Neural cell (in vitro differentiated cells): ENCODE measurements around the gene ZSWIM1. TPM values are rescaled to one million over a fixed set of nuclear protein-coding genes. Genes with fewer than 3 reads are reported as not detected.
"Not testable (repeated sequence)": the region's sequence is repeated elsewhere in the genome, so short reads cannot be mapped to it uniquely, and the experiment has no call there.

Source experiments
- H2AFZ ChIP-seq: fragments of 200-600, 300-800 bp; sonication (generic), shearing (Covaris generic); 2 replicates; pipeline ENCODE4 v1.6.0; 2014; ENCODE audit warnings: low read depth, mild to moderate bottlenecking, antibody characterized with exemption, low read length, moderate library complexity
- H3F3A ChIP-seq: fragments of 200-600 bp; shearing (Covaris generic); 2 replicates; pipeline ENCODE4 v1.6.1; 2016; ENCODE audit warnings: mild to moderate bottlenecking, moderate library complexity, mixed read lengths, antibody characterized with exemption, low read length; ENCODE audit not compliant: insufficient read depth, poor library complexity, severe bottlenecking
- H3K27ac ChIP-seq: fragments of 200-600, 300-800 bp; sonication (generic), shearing (Covaris generic); 2 replicates; pipeline ENCODE4 v1.5.1; 2014; ENCODE audit warnings: mild to moderate bottlenecking, low read length, moderate library complexity
- H3K27me3 ChIP-seq: fragments of 300-800, 200-600 bp; sonication (generic), shearing (Covaris generic); 2 replicates; pipeline ENCODE4 v1.6.0; 2014; ENCODE audit warnings: mild to moderate bottlenecking, low read depth, low read length, moderate library complexity; ENCODE audit not compliant: insufficient read depth
- H3K36me3 ChIP-seq: fragments of 300-800, 200-600 bp; sonication (generic), shearing (Covaris generic); 2 replicates; pipeline ENCODE4 v1.5.1; 2014; ENCODE audit warnings: mild to moderate bottlenecking, antibody characterized with exemption, low read length, moderate library complexity; ENCODE audit not compliant: insufficient read depth
- H3K4me2 ChIP-seq: fragments of 300-800, 200-600 bp; sonication (generic), shearing (Covaris generic); 2 replicates; pipeline ENCODE4 v1.6.0; 2014; ENCODE audit warnings: mild to moderate bottlenecking, low read length
- H3K4me3 ChIP-seq: fragments of 300-800, 200-600 bp; sonication (generic), shearing (Covaris generic); 2 replicates; pipeline ENCODE4 v1.5.1; 2014; ENCODE audit warnings: mild to moderate bottlenecking, low read length, moderate library complexity
- H3K79me2 ChIP-seq: fragments of 200-600 bp; shearing (Covaris generic); replicated peaks from 2 replicates; pipeline ENCODE4 v1.6.0; 2014; ENCODE audit warnings: mild to moderate bottlenecking, low read length, moderate library complexity; ENCODE audit not compliant: insufficient read depth
- H3K9ac ChIP-seq: fragments of 300-800, 200-600 bp; sonication (generic), shearing (Covaris generic); 2 replicates; pipeline ENCODE4 v1.6.1; 2016; ENCODE audit warnings: mild to moderate bottlenecking, low read length, mixed read lengths
- H3K9me2 ChIP-seq: fragments of 200-600 bp; shearing (Covaris generic); 2 replicates; pipeline ENCODE4 v1.6.1; 2016; ENCODE audit warnings: mild to moderate bottlenecking, low read length, mixed read lengths; ENCODE audit not compliant: insufficient read depth
- H3K9me3 ChIP-seq: fragments of 200-600, 300-800 bp; sonication (generic), shearing (Covaris generic); 2 replicates; pipeline ENCODE4 v1.6.1; 2016; ENCODE audit warnings: mild to moderate bottlenecking, mixed run types, low read length, moderate library complexity, mixed read lengths
- H4K20me1 ChIP-seq: fragments of 200-600 bp; shearing (Covaris generic); 2 replicates; pipeline ENCODE4 v1.6.1; 2016; ENCODE audit warnings: mild to moderate bottlenecking, mixed run types; ENCODE audit not compliant: insufficient read depth
- EP300 ChIP-seq: fragments of 450-650 bp; conservative IDR thresholded peaks from 2 replicates; pipeline ENCODE4 v1.6.1; 2014; ENCODE audit warnings: antibody characterized with exemption, mild to moderate bottlenecking, moderate library complexity; ENCODE audit not compliant: poor library complexity, severe bottlenecking
- EZH2 ChIP-seq: fragments of 200-600, 300-800 bp; shearing (Covaris generic), sonication (generic); IDR thresholded peaks from 2 replicates; pipeline ENCODE4 v1.6.1; 2014; ENCODE audit warnings: antibody characterized with exemption, low read length, borderline replicate concordance, mild to moderate bottlenecking; ENCODE audit not compliant: insufficient read depth, poor library complexity, severe bottlenecking
- MXI1 ChIP-seq: fragments of 450-650 bp; conservative IDR thresholded peaks from 2 replicates; pipeline ENCODE4 v1.6.1; 2014; ENCODE audit warnings: antibody characterized with exemption, mild to moderate bottlenecking; ENCODE audit not compliant: poor library complexity, severe bottlenecking
- POLR2AphosphoS5 ChIP-seq: IDR thresholded peaks from 2 replicates; pipeline ENCODE4 v1.6.1; 2012
- RAD21 ChIP-seq: fragments of 450-650 bp; conservative IDR thresholded peaks from 2 replicates; pipeline ENCODE4 v1.6.1; 2014; ENCODE audit warnings: antibody characterized with exemption, mild to moderate bottlenecking, moderate library complexity
- SMC3 ChIP-seq: fragments of 450-650 bp; conservative IDR thresholded peaks from 2 replicates; pipeline ENCODE4 v1.6.1; 2014; ENCODE audit warnings: antibody characterized with exemption, mild to moderate bottlenecking, moderate library complexity; ENCODE audit not compliant: poor library complexity
- TAF1 ChIP-seq: IDR thresholded peaks from 2 replicates; pipeline ENCODE4 v1.6.1; 2012; ENCODE audit warnings: low read depth
- polyA plus RNA-seq: library from polyadenylated mRNA; depleted of rRNA; stranded (reverse); fragments of >200 nt; gene quantifications from 2 replicates; pipeline ENCODE4 v1.2.3, GENCODE V29; 2014
- TF ChIP-seq, protein P1 (sequence below): IDR thresholded peaks from 2 replicates; pipeline ENCODE4 v1.6.1; 2012; ENCODE audit warnings: borderline replicate concordance
- TF ChIP-seq, protein P2 (sequence below): fragments of 450-650 bp; IDR thresholded peaks from 2 replicates; pipeline ENCODE4 v1.5.1; 2014; ENCODE audit warnings: antibody characterized with exemption, mild to moderate bottlenecking, moderate library complexity; ENCODE audit not compliant: poor library complexity, severe bottlenecking

ZSWIM1 gene
- polyA plus RNA-seq, 1 donor from 2014 or later, result 3.3 TPM

GRCh38 chr20:45898285-45898684 lies 17.3 kb downstream of the ZSWIM1 start:
- H3K27ac ChIP-seq, result no peak overlapping the region
- no peak overlapping the region for H2AFZ ChIP-seq
- no peak overlapping the region for H3K4me3 ChIP-seq
- H3K9ac ChIP-seq, result no peak overlapping the region
- no peak overlapping the region for H3K4me2 ChIP-seq
- no peaks in the 10 kb centered on the region for H4K20me1 ChIP-seq
- no peaks in the 10 kb centered on the region for H3K9me3 ChIP-seq
- no peaks in the 10 kb centered on the region for H3K27me3 ChIP-seq
- H3F3A ChIP-seq, result no peaks in the 10 kb centered on the region
- TF ChIP-seq TAF1 (no peak), RAD21 (no peak), MXI1 (no peak), POLR2AphosphoS5 (no peak)
- TF ChIP-seq, protein P1, sequence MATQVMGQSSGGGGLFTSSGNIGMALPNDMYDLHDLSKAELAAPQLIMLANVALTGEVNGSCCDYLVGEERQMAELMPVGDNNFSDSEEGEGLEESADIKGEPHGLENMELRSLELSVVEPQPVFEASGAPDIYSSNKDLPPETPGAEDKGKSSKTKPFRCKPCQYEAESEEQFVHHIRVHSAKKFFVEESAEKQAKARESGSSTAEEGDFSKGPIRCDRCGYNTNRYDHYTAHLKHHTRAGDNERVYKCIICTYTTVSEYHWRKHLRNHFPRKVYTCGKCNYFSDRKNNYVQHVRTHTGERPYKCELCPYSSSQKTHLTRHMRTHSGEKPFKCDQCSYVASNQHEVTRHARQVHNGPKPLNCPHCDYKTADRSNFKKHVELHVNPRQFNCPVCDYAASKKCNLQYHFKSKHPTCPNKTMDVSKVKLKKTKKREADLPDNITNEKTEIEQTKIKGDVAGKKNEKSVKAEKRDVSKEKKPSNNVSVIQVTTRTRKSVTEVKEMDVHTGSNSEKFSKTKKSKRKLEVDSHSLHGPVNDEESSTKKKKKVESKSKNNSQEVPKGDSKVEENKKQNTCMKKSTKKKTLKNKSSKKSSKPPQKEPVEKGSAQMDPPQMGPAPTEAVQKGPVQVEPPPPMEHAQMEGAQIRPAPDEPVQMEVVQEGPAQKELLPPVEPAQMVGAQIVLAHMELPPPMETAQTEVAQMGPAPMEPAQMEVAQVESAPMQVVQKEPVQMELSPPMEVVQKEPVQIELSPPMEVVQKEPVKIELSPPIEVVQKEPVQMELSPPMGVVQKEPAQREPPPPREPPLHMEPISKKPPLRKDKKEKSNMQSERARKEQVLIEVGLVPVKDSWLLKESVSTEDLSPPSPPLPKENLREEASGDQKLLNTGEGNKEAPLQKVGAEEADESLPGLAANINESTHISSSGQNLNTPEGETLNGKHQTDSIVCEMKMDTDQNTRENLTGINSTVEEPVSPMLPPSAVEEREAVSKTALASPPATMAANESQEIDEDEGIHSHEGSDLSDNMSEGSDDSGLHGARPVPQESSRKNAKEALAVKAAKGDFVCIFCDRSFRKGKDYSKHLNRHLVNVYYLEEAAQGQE, result no peak
- no peaks in the 10 kb centered on the region for H3K9me2 ChIP-seq
- H3K36me3 ChIP-seq, result no peaks in the 10 kb centered on the region
- H3K79me2 ChIP-seq, result no peaks in the 10 kb centered on the region

DNA sequence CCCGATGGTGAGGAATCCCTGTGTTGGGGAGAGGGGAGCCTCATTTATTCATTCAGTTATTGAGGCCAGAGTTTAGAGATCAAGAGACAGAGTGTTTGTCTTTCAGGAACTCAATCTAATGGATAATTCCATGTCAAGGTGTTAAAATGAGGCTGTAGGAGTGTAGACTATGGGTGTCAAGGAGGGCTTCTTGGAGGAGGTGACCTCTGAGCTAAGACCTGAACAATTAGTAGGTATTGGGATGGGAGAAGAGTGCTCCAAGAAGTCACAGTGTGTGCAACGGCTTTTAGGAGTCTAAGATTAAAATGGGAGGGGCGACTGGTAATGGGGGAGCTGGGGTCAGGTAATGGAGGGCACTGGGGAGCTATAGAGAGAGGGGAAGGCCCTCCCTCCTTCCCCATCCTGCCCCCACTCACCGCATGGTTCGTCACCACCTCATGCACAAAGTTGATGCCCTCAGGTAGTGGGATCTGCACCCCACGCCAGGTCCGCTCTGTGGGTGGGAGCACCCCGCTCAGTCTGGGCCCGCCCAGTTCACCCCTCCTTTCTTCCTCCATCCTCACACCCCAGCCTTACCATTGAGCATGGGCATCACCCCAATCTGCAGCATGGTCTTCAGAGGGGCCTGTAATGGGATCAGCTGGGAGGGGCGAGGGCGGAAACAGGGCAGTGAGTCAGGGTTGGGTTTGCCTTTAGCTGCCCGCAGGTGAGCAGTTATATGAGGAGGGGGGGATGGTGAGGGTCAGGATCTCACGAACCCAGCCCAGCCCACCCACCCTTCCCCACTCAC lies 18.2 kb downstream of the ZSWIM1 start:
- Histone ChIP-seq H3K27ac (no peak overlapping the region), H3K4me2 (no peak overlapping the region), H3K4me3 (no peak overlapping the region), H3K9me3 (no peaks in the 10 kb centered on the region), H3K79me2 (no peaks in the 10 kb centered on the region), H4K20me1 (no peaks in the 10 kb centered on the region), H3F3A (no peaks in the 10 kb centered on the region), H3K36me3 (no peaks in the 10 kb centered on the region), H3K27me3 (no peaks in the 10 kb centered on the region), H3K9me2 (no peaks in the 10 kb centered on the region), H2AFZ (no peak overlapping the region), H3K9ac (no peak overlapping the region)
- no peak for TF ChIP-seq SMC3
- TF ChIP-seq EP300, result no peak
- TF ChIP-seq, protein P1, result no peak
- TF ChIP-seq RAD21, result no peak
- no peak for TF ChIP-seq MXI1
- TF ChIP-seq EZH2, result no peak
- no peak for TF ChIP-seq TAF1
- no peak for TF ChIP-seq POLR2AphosphoS5
- TF ChIP-seq, protein P2, sequence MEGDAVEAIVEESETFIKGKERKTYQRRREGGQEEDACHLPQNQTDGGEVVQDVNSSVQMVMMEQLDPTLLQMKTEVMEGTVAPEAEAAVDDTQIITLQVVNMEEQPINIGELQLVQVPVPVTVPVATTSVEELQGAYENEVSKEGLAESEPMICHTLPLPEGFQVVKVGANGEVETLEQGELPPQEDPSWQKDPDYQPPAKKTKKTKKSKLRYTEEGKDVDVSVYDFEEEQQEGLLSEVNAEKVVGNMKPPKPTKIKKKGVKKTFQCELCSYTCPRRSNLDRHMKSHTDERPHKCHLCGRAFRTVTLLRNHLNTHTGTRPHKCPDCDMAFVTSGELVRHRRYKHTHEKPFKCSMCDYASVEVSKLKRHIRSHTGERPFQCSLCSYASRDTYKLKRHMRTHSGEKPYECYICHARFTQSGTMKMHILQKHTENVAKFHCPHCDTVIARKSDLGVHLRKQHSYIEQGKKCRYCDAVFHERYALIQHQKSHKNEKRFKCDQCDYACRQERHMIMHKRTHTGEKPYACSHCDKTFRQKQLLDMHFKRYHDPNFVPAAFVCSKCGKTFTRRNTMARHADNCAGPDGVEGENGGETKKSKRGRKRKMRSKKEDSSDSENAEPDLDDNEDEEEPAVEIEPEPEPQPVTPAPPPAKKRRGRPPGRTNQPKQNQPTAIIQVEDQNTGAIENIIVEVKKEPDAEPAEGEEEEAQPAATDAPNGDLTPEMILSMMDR, result no peak

- not testable (repeated sequence) for H3K36me3 ChIP-seq, H3K79me2 ChIP-seq, H3K9me2 ChIP-seq, H2AFZ ChIP-seq, H3K4me3 ChIP-seq, H3K4me2 ChIP-seq, H3K9me3 ChIP-seq, H3K27me3 ChIP-seq, H3F3A ChIP-seq, H3K9ac ChIP-seq, H4K20me1 ChIP-seq, H3K27ac ChIP-seq
These were observed 20.3 kb downstream of the ZSWIM1 start for GRCh38 chr20:45901332-45901731.
